22Rv1 (cell line): Measurements from ENCODE around the gene RBMS1.

Experiments
- ZFX ChIP-seq: fragments of 450-650 bp; IDR thresholded peaks from 2 replicates; pipeline ENCODE4 v1.6.1; 2017; ENCODE audit warnings: antibody characterized with exemption, borderline replicate concordance
- TF ChIP-seq, protein P1 (sequence below): fragments of 450-650 bp; IDR thresholded peaks from 2 replicates; pipeline ENCODE4 v1.5.1; 2017; ENCODE audit warnings: mild to moderate bottlenecking

DNA sequence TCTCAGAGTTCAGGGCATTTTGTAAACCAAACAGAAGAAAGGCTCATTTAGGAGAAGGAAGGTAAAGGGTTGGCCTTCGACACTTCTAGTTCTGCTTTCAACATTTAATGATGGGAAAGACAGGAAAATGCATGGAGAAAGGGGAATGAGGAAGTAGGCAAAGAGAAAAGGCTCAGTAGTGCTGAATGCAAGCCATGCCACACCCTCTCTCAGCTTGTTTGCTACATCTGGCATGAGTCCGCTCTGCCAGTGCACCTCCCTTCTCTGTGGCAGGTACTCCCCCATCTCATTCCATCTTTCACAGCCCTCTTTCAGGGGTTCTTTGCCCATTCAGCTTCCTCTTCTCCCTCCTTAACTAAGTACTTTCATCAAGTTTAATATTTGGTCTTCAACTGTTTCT, 172.6 kb downstream of the RBMS1 start:
- TF ChIP-seq, protein P1, sequence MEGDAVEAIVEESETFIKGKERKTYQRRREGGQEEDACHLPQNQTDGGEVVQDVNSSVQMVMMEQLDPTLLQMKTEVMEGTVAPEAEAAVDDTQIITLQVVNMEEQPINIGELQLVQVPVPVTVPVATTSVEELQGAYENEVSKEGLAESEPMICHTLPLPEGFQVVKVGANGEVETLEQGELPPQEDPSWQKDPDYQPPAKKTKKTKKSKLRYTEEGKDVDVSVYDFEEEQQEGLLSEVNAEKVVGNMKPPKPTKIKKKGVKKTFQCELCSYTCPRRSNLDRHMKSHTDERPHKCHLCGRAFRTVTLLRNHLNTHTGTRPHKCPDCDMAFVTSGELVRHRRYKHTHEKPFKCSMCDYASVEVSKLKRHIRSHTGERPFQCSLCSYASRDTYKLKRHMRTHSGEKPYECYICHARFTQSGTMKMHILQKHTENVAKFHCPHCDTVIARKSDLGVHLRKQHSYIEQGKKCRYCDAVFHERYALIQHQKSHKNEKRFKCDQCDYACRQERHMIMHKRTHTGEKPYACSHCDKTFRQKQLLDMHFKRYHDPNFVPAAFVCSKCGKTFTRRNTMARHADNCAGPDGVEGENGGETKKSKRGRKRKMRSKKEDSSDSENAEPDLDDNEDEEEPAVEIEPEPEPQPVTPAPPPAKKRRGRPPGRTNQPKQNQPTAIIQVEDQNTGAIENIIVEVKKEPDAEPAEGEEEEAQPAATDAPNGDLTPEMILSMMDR, result no peak
- TF ChIP-seq ZFX, result no peak
